ENCODE data around the gene RAD9A.

The RAD9A gene

DNA sequence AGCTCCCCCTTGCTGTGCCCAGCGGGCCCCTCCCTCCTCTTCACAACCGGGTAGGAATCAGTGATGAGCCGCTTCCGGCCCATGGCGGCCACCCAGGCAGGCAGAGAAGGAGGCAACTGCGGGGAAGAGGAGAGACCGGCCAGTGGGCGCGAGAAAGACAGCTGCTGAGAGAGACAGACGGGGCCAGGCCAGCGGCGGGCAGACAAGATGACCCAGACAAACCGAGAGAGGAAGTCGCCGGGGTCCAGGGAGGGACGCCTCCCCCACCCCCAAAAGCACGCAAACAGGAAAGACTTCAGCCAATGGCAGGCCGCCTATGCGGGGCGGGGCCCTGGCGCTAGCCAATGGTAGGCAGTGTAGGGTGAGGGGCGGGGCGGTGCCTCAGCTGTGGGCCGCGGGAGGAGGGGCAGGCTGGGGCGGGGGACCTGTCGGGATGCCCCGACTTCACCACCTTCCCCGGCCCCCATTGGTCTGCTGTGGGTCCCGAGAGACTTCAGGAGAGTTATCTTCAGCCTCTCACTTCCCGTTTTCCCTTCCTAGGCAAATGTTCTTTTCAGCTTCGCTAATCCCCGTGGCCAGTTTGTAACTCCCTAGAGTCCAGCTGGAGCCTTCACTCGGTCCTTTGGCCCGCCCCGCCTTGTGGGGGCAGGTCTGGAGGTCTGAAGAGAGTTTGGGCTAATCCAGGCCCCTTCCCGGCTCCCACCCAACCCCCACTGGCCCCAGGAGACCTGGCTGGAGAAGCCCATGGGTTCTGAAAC, 38.3 kb upstream of the RAD9A start, which contains the start of gene POLD4:
POLD4 (minus strand) TSS at position 230 of the 758 bp plus-strand sequence; CDS start at position 83, 147 bp downstream.
- ChIA-PET CTCF (interaction anchor here (0.6 to 11.6 kb wide), 8 partner anchors 21 to 398 kb away, joined by 3 to 182 read pairs (median 3); partner anchors contain the start of gene GRK2), POLR2A (interaction anchor here (0.8 to 2.2 kb wide), 12 partner anchors 17 to 129 kb away, joined by 3 to 9 read pairs (median 4); partner anchors contain the start of genes AIP, GRK2 and PPP1CA)
- TF ChIP-seq BHLHE40 (IDR thresholded peaks at IDR 0.05; ENCODE audit: borderline replicate concordance) (no peak), ZNF384 (IDR thresholded peaks at IDR 0.05) (no peak), SUZ12 (IDR thresholded peaks at IDR 0.05) (no peak), ELF4 (IDR thresholded peaks at IDR 0.05) (no peak), FOXA1 (IDR thresholded peaks at IDR 0.05) (no peak), FOXM1 (IDR thresholded peaks at IDR 0.05; ENCODE audit: borderline replicate concordance) (no peak)
- TF ChIP-seq, protein P1, sequence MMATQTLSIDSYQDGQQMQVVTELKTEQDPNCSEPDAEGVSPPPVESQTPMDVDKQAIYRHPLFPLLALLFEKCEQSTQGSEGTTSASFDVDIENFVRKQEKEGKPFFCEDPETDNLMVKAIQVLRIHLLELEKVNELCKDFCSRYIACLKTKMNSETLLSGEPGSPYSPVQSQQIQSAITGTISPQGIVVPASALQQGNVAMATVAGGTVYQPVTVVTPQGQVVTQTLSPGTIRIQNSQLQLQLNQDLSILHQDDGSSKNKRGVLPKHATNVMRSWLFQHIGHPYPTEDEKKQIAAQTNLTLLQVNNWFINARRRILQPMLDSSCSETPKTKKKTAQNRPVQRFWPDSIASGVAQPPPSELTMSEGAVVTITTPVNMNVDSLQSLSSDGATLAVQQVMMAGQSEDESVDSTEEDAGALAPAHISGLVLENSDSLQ (IDR thresholded peaks at IDR 0.05) = no peak

DNA sequence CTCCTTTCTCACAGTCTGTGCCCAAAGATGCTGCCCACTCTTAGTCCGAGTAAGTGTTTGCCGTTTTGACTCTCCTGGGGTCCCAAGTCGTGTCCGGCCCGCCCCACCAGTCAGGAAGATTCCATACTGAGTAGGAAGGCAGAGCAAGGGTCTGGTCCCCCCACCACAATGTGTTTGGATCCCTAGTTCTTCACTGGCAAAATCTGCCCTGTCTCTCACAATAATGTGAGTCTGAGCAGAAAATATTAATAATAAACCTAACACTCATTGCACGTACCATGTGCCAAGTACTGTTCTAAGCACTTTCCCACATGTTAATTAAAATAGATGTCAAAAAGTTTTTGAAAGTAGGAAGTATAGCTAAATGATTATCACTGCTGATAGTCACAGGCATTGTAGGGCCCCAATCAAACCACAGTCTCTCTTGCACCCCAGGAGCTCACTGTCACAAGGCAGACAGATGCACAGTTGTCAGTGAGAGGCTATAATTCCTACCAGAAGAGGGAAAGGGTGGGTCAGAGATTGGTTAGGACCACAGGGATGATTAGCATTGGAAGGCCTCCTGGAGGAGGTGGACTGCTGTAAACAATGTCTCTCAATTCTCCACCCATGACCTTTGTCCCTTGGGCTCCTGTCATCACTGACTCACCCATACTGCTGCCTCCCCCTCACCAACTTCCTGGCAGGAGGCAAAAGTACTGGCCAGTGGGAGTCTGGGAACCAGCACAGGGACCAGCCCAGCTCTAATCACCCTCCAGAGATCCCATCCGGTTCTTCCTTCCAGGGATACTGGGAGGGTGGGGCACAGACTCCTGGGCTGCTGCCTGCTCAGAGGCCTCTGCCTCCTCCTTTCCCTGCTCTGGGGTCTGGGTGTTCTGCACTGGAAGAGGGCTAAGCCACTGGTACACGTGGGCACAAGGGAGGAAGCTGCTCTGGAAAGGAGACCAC, 37.4 kb upstream of the RAD9A start:
- ChIA-PET POLR2A (interaction anchor here (0.8 to 2.2 kb wide), 7 partner anchors 16 to 129 kb away, joined by 3 to 7 read pairs (median 4); partner anchors contain the start of genes AIP, GRK2 and PPP1CA), CTCF (interaction anchor here (0.6 to 11.6 kb wide), 5 partner anchors 20 to 218 kb away, joined by 3 to 182 read pairs (median 5); no protein-coding TSS in a partner anchor)

More for the DNA sequence above, 38.3 kb upstream of the RAD9A start, which contains the start of gene POLD4:
- peak; percentile 93 for DNase-seq (ENCODE audit: extremely low spot score)

DNA sequence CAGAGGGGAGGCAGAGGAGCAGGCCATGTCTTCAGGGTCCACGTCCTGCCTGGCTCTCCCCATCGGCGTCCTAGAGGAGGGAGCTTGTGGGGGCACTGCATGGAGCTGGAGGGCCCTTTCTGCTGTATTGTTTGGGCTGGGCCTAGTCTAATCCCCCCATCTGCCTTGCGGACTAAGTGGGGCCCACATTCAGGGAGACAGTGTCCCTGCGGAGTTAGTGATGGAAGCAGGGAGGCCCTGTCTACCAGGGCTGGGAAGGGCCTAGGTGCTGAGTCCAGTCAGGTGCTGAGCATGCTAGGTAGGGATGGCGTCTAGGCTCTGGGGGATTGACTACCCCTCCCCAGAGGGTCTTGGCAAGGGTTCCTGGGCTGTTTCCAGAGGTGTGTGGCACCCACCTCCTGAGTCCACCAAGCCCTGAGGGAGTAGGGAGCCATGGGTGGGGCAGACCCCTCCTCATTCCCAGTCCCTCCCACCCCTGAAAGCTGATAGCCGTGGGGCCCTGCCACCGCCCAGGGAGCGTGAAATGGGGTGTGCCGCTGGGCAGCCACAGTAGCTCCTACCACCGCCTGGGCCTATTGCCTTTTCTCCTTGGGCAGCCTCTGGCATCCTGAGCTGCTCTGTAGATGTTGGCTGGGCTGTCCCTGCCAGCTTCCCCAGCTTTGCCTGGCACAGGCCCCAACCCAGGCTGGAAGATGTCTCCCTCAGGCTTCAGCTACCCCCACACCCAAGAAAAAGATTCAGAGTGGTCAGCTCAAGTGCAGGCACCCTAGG, 36.6 kb upstream of the RAD9A start:
- ChIA-PET POLR2A (interaction anchor here (0.8 to 1.9 kb wide), 4 partner anchors 15 to 46 kb away, joined by 4 to 5 read pairs (median 4); partner anchors contain the start of genes PPP1CA and RAD9A), CTCF (interaction anchor here (0.6 to 11.6 kb wide), 4 partner anchors 15 to 108 kb away, joined by 3 to 182 read pairs (median 5); no protein-coding TSS in a partner anchor)
- DNase-seq (ENCODE audit: extremely low spot score) = no peak

More for the DNA sequence above, 37.4 kb upstream of the RAD9A start:
- DNase-seq (ENCODE audit: extremely low spot score) = no peak
- TF ChIP-seq FOXK2 (IDR thresholded peaks at IDR 0.05) (no peak), TARDBP (IDR thresholded peaks at IDR 0.05) (no peak), NFRKB (IDR thresholded peaks at IDR 0.05) (no peak), ELF4 (IDR thresholded peaks at IDR 0.05) (no peak), BHLHE40 (IDR thresholded peaks at IDR 0.05; ENCODE audit: borderline replicate concordance) (no peak), HDGF (IDR thresholded peaks at IDR 0.05; ENCODE audit: borderline replicate concordance) (no peak), CTBP1 (IDR thresholded peaks at IDR 0.05; ENCODE audit: borderline replicate concordance) (no peak), FOXA1 (IDR thresholded peaks at IDR 0.05) (no peak), FOXM1 (IDR thresholded peaks at IDR 0.05; ENCODE audit: borderline replicate concordance) (no peak), L3MBTL2 (conservative IDR thresholded peaks at IDR 0.05) (no peak), LEF1 (IDR thresholded peaks at IDR 0.05; ENCODE audit: borderline replicate concordance) (no peak)
- TF ChIP-seq, protein P1 (IDR thresholded peaks at IDR 0.05) = no peak

DNA sequence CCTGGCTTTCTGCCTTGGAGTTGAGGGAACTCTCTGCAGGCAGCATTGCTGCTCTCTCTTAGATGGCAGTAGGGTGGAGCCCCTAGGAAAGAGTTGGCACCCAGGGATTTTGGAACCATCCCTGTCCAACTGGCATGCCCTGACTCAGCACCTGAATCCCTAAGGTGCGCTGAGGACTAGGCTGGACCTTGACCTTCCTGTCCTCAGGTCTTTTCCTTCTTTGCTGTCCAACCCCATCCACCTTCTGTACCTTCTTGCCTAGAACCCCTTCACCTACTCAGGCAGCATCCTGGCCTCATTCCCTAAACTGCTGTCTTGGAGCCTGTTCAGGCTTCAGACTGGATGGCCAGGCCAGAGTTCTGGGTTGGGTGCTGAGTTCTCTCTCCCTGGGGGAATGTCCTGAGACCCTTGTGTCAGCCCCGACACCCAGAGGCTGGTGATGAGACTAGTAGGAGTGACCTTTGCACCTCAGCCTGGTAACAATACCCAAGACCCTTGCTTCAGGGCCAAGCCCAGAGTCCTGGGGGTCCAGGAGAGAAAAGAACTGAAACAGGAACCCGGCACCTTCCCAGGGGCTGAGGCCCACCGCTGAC, 35.9 kb upstream of the RAD9A start:
- TF ChIP-seq FOXM1 (IDR thresholded peaks at IDR 0.05; ENCODE audit: borderline replicate concordance) (no peak), TARDBP (IDR thresholded peaks at IDR 0.05) (no peak), CTBP1 (IDR thresholded peaks at IDR 0.05; ENCODE audit: borderline replicate concordance) (no peak), L3MBTL2 (conservative IDR thresholded peaks at IDR 0.05) (no peak), ELF4 (IDR thresholded peaks at IDR 0.05) (no peak), FOXK2 (IDR thresholded peaks at IDR 0.05) (no peak), LEF1 (IDR thresholded peaks at IDR 0.05; ENCODE audit: borderline replicate concordance) (no peak), SUZ12 (IDR thresholded peaks at IDR 0.05) (no peak), FOXA1 (IDR thresholded peaks at IDR 0.05) (no peak)
- TF ChIP-seq, protein P1 (IDR thresholded peaks at IDR 0.05) = no peak
- POLR2A ChIA-PET = interaction anchor here (0.8 to 1.3 kb wide), 2 partner anchors 25 to 36 kb away, joined by 4 read pairs; partner anchors contain the start of gene RAD9A
- no peak for DNase-seq (ENCODE audit: extremely low spot score)
- CTCF ChIA-PET = interaction anchor here (0.6 to 11.6 kb wide), 3 partner anchors 15 to 151 kb away, joined by 3 to 182 read pairs (median 5); no protein-coding TSS in a partner anchor

More for the DNA sequence above, 36.6 kb upstream of the RAD9A start:
- TF ChIP-seq LEF1 (IDR thresholded peaks at IDR 0.05; ENCODE audit: borderline replicate concordance) = no peak
- TF ChIP-seq HDGF (IDR thresholded peaks at IDR 0.05; ENCODE audit: borderline replicate concordance) = no peak
- no peak for TF ChIP-seq BHLHE40 (IDR thresholded peaks at IDR 0.05; ENCODE audit: borderline replicate concordance)
- no peak for TF ChIP-seq SP1 (IDR thresholded peaks at IDR 0.05)
- no peak for TF ChIP-seq CTBP1 (IDR thresholded peaks at IDR 0.05; ENCODE audit: borderline replicate concordance)
- TF ChIP-seq ELF4 (IDR thresholded peaks at IDR 0.05) = no peak
- no peak for TF ChIP-seq ZNF384 (IDR thresholded peaks at IDR 0.05)
- no peak for TF ChIP-seq FOXA1 (IDR thresholded peaks at IDR 0.05)
- TF ChIP-seq TARDBP (IDR thresholded peaks at IDR 0.05) = no peak
- TF ChIP-seq SUZ12 (IDR thresholded peaks at IDR 0.05) = no peak
- no peak for TF ChIP-seq NFRKB (IDR thresholded peaks at IDR 0.05)
- no peak for TF ChIP-seq FOXK2 (IDR thresholded peaks at IDR 0.05)
- TF ChIP-seq, protein P1 (IDR thresholded peaks at IDR 0.05) = no peak
- no peak for TF ChIP-seq ARNT (IDR thresholded peaks at IDR 0.05)

Measured in HEK293T (cell line).